ENCODE data around the gene RAD54L2.

GRCh38 chr3:51580418-51580817 lies 41.9 kb downstream of the RAD54L2 start:
- TF ChIP-seq CTCF (IDR thresholded peaks at IDR 0.05) = no peak
- TF ChIP-seq POLR2A (IDR thresholded peaks at IDR 0.05) = no peak

Measured in uterus (tissue), 2 donors.